Calu3 (cell line): ENCODE results near the gene RAPGEF4. TPM values are rescaled to one million over a fixed set of nuclear protein-coding genes. Genes with fewer than 3 reads are reported as not detected.

Experiments
- BruUV-seq: library from RNA; stranded (reverse); fragments of 400-500 nt; replicated peaks from 2 replicates; lab custom pipeline; 2021; lab: Mats Ljungman, UMichigan
- CTCF ChIA-PET: fragments of 300-600 bp; sonication (Branson Sonifier 250); formaldehyde crosslinking; loops from one replicate; lab custom pipeline; 2022; ENCODE audit warnings: antibody characterized with exemption; lab: Charles Lee
- DNase-seq: peaks from one replicate; pipeline ENCODE4 v3.0.0; 2022
- H3K27ac Mint-ChIP-seq: one replicate; pipeline ENCODE4 v1.8.0; 2022; ENCODE audit warnings: mixed read lengths; ENCODE audit not compliant: unreplicated experiment
- H3K27me3 Mint-ChIP-seq: one replicate; pipeline ENCODE4 v1.8.0; 2022; ENCODE audit warnings: mixed read lengths; ENCODE audit not compliant: unreplicated experiment
- H3K36me3 Mint-ChIP-seq: one replicate; pipeline ENCODE4 v1.8.0; 2022; ENCODE audit warnings: mild to moderate bottlenecking, moderate library complexity, mixed read lengths; ENCODE audit not compliant: insufficient read depth, unreplicated experiment
- H3K4me1 Mint-ChIP-seq: one replicate; pipeline ENCODE4 v1.8.0; 2022; ENCODE audit warnings: mild to moderate bottlenecking, low read depth, mixed read lengths; ENCODE audit not compliant: unreplicated experiment
- H3K4me3 Mint-ChIP-seq: one replicate; pipeline ENCODE4 v1.8.0; 2022; ENCODE audit warnings: mild to moderate bottlenecking, low read depth, moderate library complexity, mixed read lengths; ENCODE audit not compliant: unreplicated experiment
- H3K9me3 Mint-ChIP-seq: one replicate; pipeline ENCODE4 v1.8.0; 2022; ENCODE audit warnings: low read depth, mixed read lengths; ENCODE audit not compliant: unreplicated experiment
- CTCF ChIP-seq: fragments of 200-600 bp; IDR thresholded peaks from one replicate; pipeline ENCODE4 v1.8.0; 2022; ENCODE audit warnings: antibody characterized with exemption; ENCODE audit not compliant: unreplicated experiment
- intact Hi-C: fragments of 100-400 bp; cut with micrococcal nuclease; formaldehyde crosslinking; loops from one replicate; pipeline ENCODE4 v1.10.0; 2022; ENCODE audit not compliant: unreplicated experiment
- total RNA-seq: library from RNA; stranded (reverse); gene quantifications from 2 replicates; pipeline ENCODE4 v1.2.3, GENCODE V29; 2022

The RAPGEF4 gene
- total RNA-seq, 1 experiment from 2014 or later = 1.8 TPM

- BruUV-seq = no TSS peak
- Mint-ChIP-seq H3K36me3 (peaks cover 4% of the 10 kb centered on the region), H3K4me1 (peaks cover 18% of the 10 kb centered on the region), H3K4me3 (no peak overlapping the region), H3K9me3 (no peaks in the 10 kb centered on the region), H3K27me3 (peaks cover 16% of the 10 kb centered on the region), H3K27ac (no peak overlapping the region)
- intact Hi-C loops = no loop called here
- no peak for TF ChIP-seq CTCF
- DNase-seq = no peak
- CTCF ChIA-PET = no interaction called here
These were observed 12.4 kb upstream of the RAPGEF4 start for GRCh38 chr2:172723286-172723685.

GRCh38 chr2:172724724-172725123 is 10.9 kb upstream of the RAPGEF4 start:
- intact Hi-C loops = no loop called here
- no peak overlapping the region for H3K4me3 Mint-ChIP-seq
- H3K36me3 Mint-ChIP-seq = peaks cover 4% of the 10 kb centered on the region
- no peak for DNase-seq
- BruUV-seq = no TSS peak
- CTCF ChIA-PET = interaction anchor here (1.1 kb wide), 1 partner anchor 15 kb away, joined by 3 read pairs; no protein-coding TSS in a partner anchor
- H3K9me3 Mint-ChIP-seq = no peaks in the 10 kb centered on the region
- H3K4me1 Mint-ChIP-seq = peaks cover 18% of the 10 kb centered on the region
- no peak overlapping the region for H3K27ac Mint-ChIP-seq
- TF ChIP-seq CTCF = no peak
- H3K27me3 Mint-ChIP-seq = peaks cover 16% of the 10 kb centered on the region

- no peak for TF ChIP-seq CTCF
- Mint-ChIP-seq H3K27ac (no peak overlapping the region), H3K4me3 (no peak overlapping the region), H3K27me3 (peaks cover 16% of the 10 kb centered on the region), H3K4me1 (peaks cover 18% of the 10 kb centered on the region), H3K9me3 (no peaks in the 10 kb centered on the region), H3K36me3 (peaks cover 4% of the 10 kb centered on the region)
- CTCF ChIA-PET = no interaction called here
- no TSS peak for BruUV-seq
- intact Hi-C loops = no loop called here
- DNase-seq = no peak
These were observed 10.4 kb upstream of the RAPGEF4 start for GRCh38 chr2:172725284-172725683.

GRCh38 chr2:172725746-172726145 is 9.9 kb upstream of the RAPGEF4 start:
- Mint-ChIP-seq H3K27ac (no peak overlapping the region), H3K9me3 (no peaks in the 10 kb centered on the region), H3K36me3 (peaks cover 1% of the 10 kb centered on the region), H3K4me1 (peaks cover 18% of the 10 kb centered on the region), H3K27me3 (peaks cover 16% of the 10 kb centered on the region), H3K4me3 (no peak overlapping the region)
- no peak for DNase-seq
- CTCF ChIA-PET = no interaction called here
- intact Hi-C loops = no loop called here
- BruUV-seq = no TSS peak
- TF ChIP-seq CTCF = no peak
